Activated CD4-positive, CD25-positive, alpha-beta regulatory T cell (primary cell): ENCODE measurements around the gene TEDC2.

Experiments used
- DNase-seq, 4 experiments: peaks; one replicate each; lab custom pipeline; 2025; lab: John Stamatoyannopoulos, UW

Gene TEDC2

GRCh38 chr16:2496223-2497115 is 36.6 kb downstream of the TEDC2 start:
- no peak for DNase-seq

- DNase-seq: no peak
Measured at GRCh38 chr16:2497116-2497630, 37.3 kb downstream of the TEDC2 start.

GRCh38 chr16:2497695-2498484 is 38.0 kb downstream of the TEDC2 start:
- DNase-seq: no peak

GRCh38 chr16:2498531-2499253 is 38.8 kb downstream of the TEDC2 start:
- no peak for DNase-seq

GRCh38 chr16:2499454-2499853 is 39.5 kb downstream of the TEDC2 start:
- no peak for DNase-seq

- DNase-seq: no peak
Measured at GRCh38 chr16:2499890-2500429, 40.1 kb downstream of the TEDC2 start.

- no peak for DNase-seq
Measured at GRCh38 chr16:2500430-2500917, 40.6 kb downstream of the TEDC2 start.

- DNase-seq: peak; percentile 58 to 69 (median 62)
Measured at GRCh38 chr16:2500918-2501750, 41.2 kb downstream of the TEDC2 start.

GRCh38 chr16:2501946-2502895 is 42.3 kb downstream of the TEDC2 start:
- no peak for DNase-seq

- no peak for DNase-seq
Measured at GRCh38 chr16:2505695-2506094, 45.8 kb downstream of the TEDC2 start.

GRCh38 chr16:2507052-2507659 is 47.2 kb downstream of the TEDC2 start:
- no peak for DNase-seq

GRCh38 chr16:2507665-2508064 is 47.8 kb downstream of the TEDC2 start:
- no peak for DNase-seq

GRCh38 chr16:2508722-2509400 is 49.0 kb downstream of the TEDC2 start:
- no peak for DNase-seq

- no peak for DNase-seq
Measured at GRCh38 chr16:2511128-2511800, 51.4 kb downstream of the TEDC2 start.

GRCh38 chr16:2511996-2512734 is 52.3 kb downstream of the TEDC2 start:
- no peak for DNase-seq

- DNase-seq: no peak
Measured at GRCh38 chr16:2512735-2513404, 53.0 kb downstream of the TEDC2 start.
